Right lobe of liver (tissue), 4 donors: ENCODE measurements around the gene PRKAR1B.

Experiments
- POLR2A ChIP-seq: fragments of 450-650 bp; IDR thresholded peaks from one replicate; pipeline ENCODE4 v1.6.1; 2017; ENCODE audit warnings: antibody characterized with exemption, mild to moderate bottlenecking
- TF ChIP-seq, protein P1 (sequence below), 4 donors: fragments of 200-600 bp in 3 of 4; fragments of 450-650 bp in 1 of 4; IDR thresholded peaks; one replicate each; pipeline versions ENCODE4 v1.5.1 to v1.8.0; 2016 to 2022; ENCODE audit warnings: antibody characterized with exemption in 4 of 4, mild to moderate bottlenecking in 2 of 4
- donor health status: DM: no; HTN: no; CAD: no.
- donor health status: DM: no; HTN: no; CAD: no.
- donor health status: DM: no; HTN: yes; CAD: no.

DNA sequence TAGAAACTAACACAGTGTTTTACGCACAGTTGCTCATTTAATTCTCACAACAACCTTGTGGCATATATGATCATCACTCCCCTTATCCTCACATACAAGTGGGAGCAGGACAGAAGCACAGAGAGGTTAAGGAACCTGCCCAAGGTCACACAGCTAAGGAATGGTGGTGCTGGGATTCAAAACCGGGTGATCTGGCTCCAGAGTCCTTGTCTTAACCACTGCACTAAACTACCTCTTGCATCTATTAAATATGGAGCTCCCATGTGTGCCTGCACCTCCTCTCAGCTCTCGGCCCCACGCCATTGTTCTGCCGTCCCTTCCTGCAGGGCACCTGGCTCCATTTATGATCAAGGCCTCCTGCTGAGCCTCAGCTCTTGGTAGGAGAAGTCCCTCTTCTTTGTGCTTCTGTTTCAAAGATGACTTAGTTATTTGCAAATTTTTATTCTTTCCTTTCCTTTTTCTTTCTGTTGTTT lies 107.7 kb downstream of the PRKAR1B start:
- TF ChIP-seq, protein P1, sequence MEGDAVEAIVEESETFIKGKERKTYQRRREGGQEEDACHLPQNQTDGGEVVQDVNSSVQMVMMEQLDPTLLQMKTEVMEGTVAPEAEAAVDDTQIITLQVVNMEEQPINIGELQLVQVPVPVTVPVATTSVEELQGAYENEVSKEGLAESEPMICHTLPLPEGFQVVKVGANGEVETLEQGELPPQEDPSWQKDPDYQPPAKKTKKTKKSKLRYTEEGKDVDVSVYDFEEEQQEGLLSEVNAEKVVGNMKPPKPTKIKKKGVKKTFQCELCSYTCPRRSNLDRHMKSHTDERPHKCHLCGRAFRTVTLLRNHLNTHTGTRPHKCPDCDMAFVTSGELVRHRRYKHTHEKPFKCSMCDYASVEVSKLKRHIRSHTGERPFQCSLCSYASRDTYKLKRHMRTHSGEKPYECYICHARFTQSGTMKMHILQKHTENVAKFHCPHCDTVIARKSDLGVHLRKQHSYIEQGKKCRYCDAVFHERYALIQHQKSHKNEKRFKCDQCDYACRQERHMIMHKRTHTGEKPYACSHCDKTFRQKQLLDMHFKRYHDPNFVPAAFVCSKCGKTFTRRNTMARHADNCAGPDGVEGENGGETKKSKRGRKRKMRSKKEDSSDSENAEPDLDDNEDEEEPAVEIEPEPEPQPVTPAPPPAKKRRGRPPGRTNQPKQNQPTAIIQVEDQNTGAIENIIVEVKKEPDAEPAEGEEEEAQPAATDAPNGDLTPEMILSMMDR (IDR thresholded peaks at IDR 0.05) = no peak
- TF ChIP-seq POLR2A = no peak
